Neural cell (in vitro differentiated cells): Measurements from ENCODE around the gene FRG2.
"Not testable (repeated sequence)": the region's sequence is repeated elsewhere in the genome, so short reads cannot be mapped to it uniquely, and the experiment has no call there.

Source experiments
- CTCF ChIP-seq: fragments of 450-650 bp; IDR thresholded peaks from 2 replicates; pipeline ENCODE4 v1.5.1; 2014; ENCODE audit warnings: antibody characterized with exemption, mild to moderate bottlenecking, moderate library complexity; ENCODE audit not compliant: poor library complexity, severe bottlenecking
- EP300 ChIP-seq: fragments of 450-650 bp; conservative IDR thresholded peaks from 2 replicates; pipeline ENCODE4 v1.6.1; 2014; ENCODE audit warnings: antibody characterized with exemption, mild to moderate bottlenecking, moderate library complexity; ENCODE audit not compliant: poor library complexity, severe bottlenecking
- EZH2 ChIP-seq: fragments of 200-600, 300-800 bp; shearing (Covaris generic), sonication (generic); IDR thresholded peaks from 2 replicates; pipeline ENCODE4 v1.6.1; 2014; ENCODE audit warnings: antibody characterized with exemption, low read length, borderline replicate concordance, mild to moderate bottlenecking; ENCODE audit not compliant: insufficient read depth, poor library complexity, severe bottlenecking
- POLR2AphosphoS5 ChIP-seq: IDR thresholded peaks from 2 replicates; pipeline ENCODE4 v1.6.1; 2012
- RAD21 ChIP-seq: fragments of 450-650 bp; conservative IDR thresholded peaks from 2 replicates; pipeline ENCODE4 v1.6.1; 2014; ENCODE audit warnings: antibody characterized with exemption, mild to moderate bottlenecking, moderate library complexity
- REST ChIP-seq: IDR thresholded peaks from 2 replicates; pipeline ENCODE4 v1.6.1; 2012; ENCODE audit warnings: borderline replicate concordance
- TAF1 ChIP-seq: IDR thresholded peaks from 2 replicates; pipeline ENCODE4 v1.6.1; 2012; ENCODE audit warnings: low read depth

- TF ChIP-seq POLR2AphosphoS5, EZH2, EP300, CTCF, TAF1, REST, RAD21: not testable (repeated sequence)
Observed at GRCh38 chr4:190019859-190020463, 7.1 kb downstream of the FRG2 start.
